HepG2 (cell line): Measurements from ENCODE around the gene ANXA5. TPM values are rescaled to one million over a fixed set of nuclear protein-coding genes. Genes with fewer than 3 reads are reported as not detected.

Source experiments
- ATAC-seq: fragments of 200-7000 bp; cut with Tn5 transposase; 3 replicates; pipeline ENCODE4 v1.9.1; 2020; ENCODE audit warnings: mild to moderate bottlenecking, moderate library complexity
- BruUV-seq: library from RNA; stranded (reverse); fragments of 400-500 nt; replicated peaks from 2 replicates; lab custom pipeline; 2021; lab: Mats Ljungman, UMichigan
- CTCF ChIA-PET: fragments of 300-600 bp; formaldehyde crosslinking; extraction: SDS; loops from one replicate; lab custom pipeline; 2021; ENCODE audit warnings: low total read pairs, inconsistent platforms, low intra/inter-chr PET ratio; lab: Yijun Ruan, JAX
- POLR2A ChIA-PET: fragments of 350-600 bp; sonication (Branson Sonifier 250); formaldehyde crosslinking; loops from one replicate; lab custom pipeline; 2020; ENCODE audit warnings: antibody characterized with exemption, inconsistent platforms; lab: Yijun Ruan, JAX
- DNase-seq: peaks from one replicate; pipeline ENCODE4 v3.0.0-alpha.2; 2015; ENCODE audit warnings: low spot score
- FAIRE-seq: peaks from 3 replicates; lab custom pipeline; 2011; peaks lifted over from hg19 to GRCh38; lab: Jason Lieb, UNC
- H2AFZ ChIP-seq: one replicate; pipeline ENCODE4 v1.6.1; 2011; ENCODE audit warnings: low read length, inconsistent platforms
- H3K27ac ChIP-seq: fragments of 300-600 bp; 3 replicates; pipeline ENCODE4 v1.8.0; 2011; ENCODE audit warnings: mixed run types, mild to moderate bottlenecking, mixed read lengths, low read length, inconsistent platforms; ENCODE audit not compliant: insufficient read depth; ENCODE audit errors: extremely low read length
- H3K27me3 ChIP-seq, 2 experiments: fragments of 200-600 bp in 1 of 2; 2 replicates in 1 of 2; 3 replicates in 1 of 2; pipeline versions ENCODE4 v1.6.0 to v1.8.0; 2011; ENCODE audit warnings: low read length in 2 of 2, mild to moderate bottlenecking in 2 of 2, moderate library complexity in 2 of 2, inconsistent platforms in 1 of 2; ENCODE audit not compliant: insufficient read depth in 2 of 2, control insufficient read depth in 1 of 2
- H3K36me3 ChIP-seq, 2 experiments: fragments of 200-600 bp in 1 of 2; replicated peaks in 1 of 2; 2 replicates in 1 of 2; 3 replicates in 1 of 2; pipeline versions ENCODE4 v1.5.1 to v1.8.0; 2011; ENCODE audit warnings: low read length in 2 of 2, inconsistent platforms in 1 of 2; ENCODE audit not compliant: insufficient read depth in 2 of 2, control insufficient read depth in 1 of 2
- H3K4me1 ChIP-seq: 2 replicates; pipeline ENCODE4 v1.5.1; 2012; ENCODE audit warnings: low read length, inconsistent platforms; ENCODE audit not compliant: insufficient read depth
- H3K4me2 ChIP-seq: 2 replicates; pipeline ENCODE4 v1.6.0; 2011; ENCODE audit warnings: low read depth, low read length, inconsistent platforms
- H3K4me3 ChIP-seq, 3 experiments: fragments of 200-600 bp in 1 of 3; sonication (generic), shearing (Covaris generic) in 1 of 3; replicated peaks in 1 of 3; 2 replicates each; pipeline ENCODE4 v1.5.1; 2011 to 2016; ENCODE audit warnings: low read length in 3 of 3, inconsistent platforms in 2 of 3, low read depth in 2 of 3, mild to moderate bottlenecking in 2 of 3, control low read depth in 1 of 3, mixed read lengths in 1 of 3; ENCODE audit not compliant: insufficient read depth in 1 of 3
- H3K79me2 ChIP-seq: one replicate; pipeline ENCODE4 v1.6.1; 2011; ENCODE audit warnings: low read length, inconsistent platforms; ENCODE audit not compliant: insufficient read depth
- H3K9ac ChIP-seq: 2 replicates; pipeline ENCODE4 v1.6.0; 2011; ENCODE audit warnings: mild to moderate bottlenecking, low read depth, low read length, inconsistent platforms; ENCODE audit not compliant: insufficient read depth
- H3K9me3 ChIP-seq: 2 replicates; pipeline ENCODE4 v1.5.1; 2012; ENCODE audit warnings: mild to moderate bottlenecking, low read length
- H4K20me1 ChIP-seq: 2 replicates; pipeline ENCODE4 v1.6.0; 2011; ENCODE audit warnings: inconsistent platforms, mild to moderate bottlenecking, low read length, moderate library complexity; ENCODE audit not compliant: insufficient read depth
- NR3C1 ChIP-seq: sonication (generic); formaldehyde crosslinking; IDR thresholded peaks from 2 replicates; pipeline ENCODE4 v1.4.0; 2020; ENCODE audit warnings: missing genetic modification reagents
- RAD21 ChIP-seq: fragments of 450-650 bp; formaldehyde crosslinking; IDR thresholded peaks from 2 replicates; pipeline ENCODE4 v1.5.0; 2020; ENCODE audit warnings: mild to moderate bottlenecking
- SMC3 ChIP-seq: IDR thresholded peaks from 2 replicates; pipeline ENCODE4 v1.6.1; 2011; ENCODE audit warnings: low read length, improper control_type of control experiment
- STAG1 ChIP-seq: sonication (generic); formaldehyde crosslinking; IDR thresholded peaks from 2 replicates; pipeline ENCODE4 v1.4.0; 2020; ENCODE audit warnings: missing genetic modification reagents
- WGBS: methylation state at CpG from one replicate; pipeline ENCODE4 v1.1.6; 2017; ENCODE audit warnings: low lambda C conversion rate; 5-methylcytosine and 5-hydroxymethylcytosine counted together
- in situ Hi-C: cut with HindIII; loops from 2 replicates; pipeline ENCODE4 v1.10.0; 2017; ENCODE audit warnings: low pct_unique_long_range_greater_than_20kb; ENCODE audit not compliant: extremely low pct_ligation_motif_present
- intact Hi-C: fragments of 100-400 bp; cut with micrococcal nuclease; formaldehyde crosslinking; loops from one replicate; pipeline ENCODE4 v1.10.0; 2022; ENCODE audit not compliant: unreplicated experiment
- polyA plus RNA-seq, 8 experiments: library from polyadenylated mRNA; depleted of rRNA in 3 of 8; stranded (reverse) in 7 of 8; unstranded in 1 of 8; fragments of >200 nt; fragmentation: Illumina TruSeq in 4 of 8; extraction: Trizol in 4 of 8; gene quantifications; 2 replicates each; pipeline versions ENCODE4 v1.2.1 to v1.2.3, GENCODE V29; 2011 to 2016; ENCODE audit warnings: low read depth in 4 of 8, missing spikeins in 1 of 8, mixed read lengths in 1 of 8; ENCODE audit not compliant: insufficient read depth in 1 of 8
- total RNA-seq, 5 experiments: library from RNA; depleted of rRNA; stranded (reverse); fragments of >200 nt; fragmentation: Illumina TruSeq; extraction: Trizol; gene quantifications; 2 replicates each; pipeline ENCODE4 v1.2.3, GENCODE V29; 2016; ENCODE audit warnings: low read depth in 1 of 5
- TF ChIP-seq, protein P1 (sequence below): sonication (generic); formaldehyde crosslinking; IDR thresholded peaks from 2 replicates; pipeline ENCODE4 v1.8.0; 2022; ENCODE audit warnings: mild to moderate bottlenecking, missing genetic modification reagents, moderate library complexity
- TF ChIP-seq, protein P2 (sequence below), 2 experiments: sonication (generic) in 1 of 2; formaldehyde crosslinking in 1 of 2; IDR thresholded peaks; 2 replicates each; pipeline versions ENCODE4 v1.4.0 to v1.6.1; 2018 to 2020; ENCODE audit warnings: missing genetic modification reagents in 2 of 2, borderline replicate concordance in 1 of 2, low read depth in 1 of 2, mild to moderate bottlenecking in 1 of 2, missing biosample characterization in 1 of 2
- TF ChIP-seq, protein P3 (sequence below), 2 experiments: fragments of 450-650 bp in 1 of 2; sonication (generic) in 1 of 2; formaldehyde crosslinking in 1 of 2; IDR thresholded peaks; 2 replicates each; pipeline versions ENCODE4 v1.6.1 to v1.8.0; 2016 to 2022; ENCODE audit warnings: antibody characterized with exemption in 1 of 2, mild to moderate bottlenecking in 1 of 2, missing genetic modification reagents in 1 of 2
- TF ChIP-seq, protein P4 (sequence below): sonication (generic); formaldehyde crosslinking; IDR thresholded peaks from 2 replicates; pipeline ENCODE4 v1.5.0; 2020; ENCODE audit warnings: mild to moderate bottlenecking, missing genetic modification reagents, moderate library complexity

The ANXA5 gene
- total and polyA plus RNA-seq, 2 of the 13 experiments (the other 11 are each of a cell fraction or from before 2014, with no cell fraction given) = 209 to 342 TPM

DNA sequence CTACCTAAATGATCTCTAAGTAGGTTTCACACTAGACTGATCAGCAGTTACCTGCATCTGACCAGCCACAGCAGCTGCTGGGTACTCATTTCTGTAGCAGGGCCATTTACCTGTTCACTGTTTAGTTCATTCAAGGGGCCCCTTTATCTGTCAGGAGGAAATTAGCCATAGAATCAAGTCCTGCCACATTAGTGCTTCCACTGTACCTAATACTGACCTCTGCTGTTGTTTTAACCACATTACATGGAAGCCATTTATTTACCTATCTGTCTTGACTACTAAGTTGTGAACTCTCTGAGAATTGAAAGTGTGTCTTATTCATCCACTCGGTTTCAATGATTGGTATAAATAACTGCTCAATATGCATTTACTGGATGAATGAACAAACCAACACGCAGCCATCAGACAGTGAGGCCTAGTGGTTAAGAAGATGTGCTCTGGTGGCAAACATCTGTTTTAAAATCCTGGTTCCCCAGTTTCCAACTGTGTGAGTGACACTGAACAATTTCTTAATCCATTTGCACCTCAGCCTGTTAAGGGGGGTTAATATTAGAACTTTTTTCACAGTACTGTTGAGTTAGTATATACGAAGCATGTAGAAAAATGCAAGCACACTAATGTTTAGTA is 30.0 kb upstream of the ANXA5 start:
- peak; percentile 74 for FAIRE-seq
- TF ChIP-seq, protein P1, sequence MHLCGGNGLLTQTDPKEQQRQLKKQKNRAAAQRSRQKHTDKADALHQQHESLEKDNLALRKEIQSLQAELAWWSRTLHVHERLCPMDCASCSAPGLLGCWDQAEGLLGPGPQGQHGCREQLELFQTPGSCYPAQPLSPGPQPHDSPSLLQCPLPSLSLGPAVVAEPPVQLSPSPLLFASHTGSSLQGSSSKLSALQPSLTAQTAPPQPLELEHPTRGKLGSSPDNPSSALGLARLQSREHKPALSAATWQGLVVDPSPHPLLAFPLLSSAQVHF = no peak
- TF ChIP-seq RAD21 (CRISPR knock-in tag) (0 out of 2 replicates have a peak, but pooled peaks have one; percentile 34), NR3C1 (CRISPR knock-in tag) (no peak), SMC3 (peak; percentile 85), STAG1 (CRISPR knock-in tag) (peak; percentile 71)
- TF ChIP-seq, protein P2, sequence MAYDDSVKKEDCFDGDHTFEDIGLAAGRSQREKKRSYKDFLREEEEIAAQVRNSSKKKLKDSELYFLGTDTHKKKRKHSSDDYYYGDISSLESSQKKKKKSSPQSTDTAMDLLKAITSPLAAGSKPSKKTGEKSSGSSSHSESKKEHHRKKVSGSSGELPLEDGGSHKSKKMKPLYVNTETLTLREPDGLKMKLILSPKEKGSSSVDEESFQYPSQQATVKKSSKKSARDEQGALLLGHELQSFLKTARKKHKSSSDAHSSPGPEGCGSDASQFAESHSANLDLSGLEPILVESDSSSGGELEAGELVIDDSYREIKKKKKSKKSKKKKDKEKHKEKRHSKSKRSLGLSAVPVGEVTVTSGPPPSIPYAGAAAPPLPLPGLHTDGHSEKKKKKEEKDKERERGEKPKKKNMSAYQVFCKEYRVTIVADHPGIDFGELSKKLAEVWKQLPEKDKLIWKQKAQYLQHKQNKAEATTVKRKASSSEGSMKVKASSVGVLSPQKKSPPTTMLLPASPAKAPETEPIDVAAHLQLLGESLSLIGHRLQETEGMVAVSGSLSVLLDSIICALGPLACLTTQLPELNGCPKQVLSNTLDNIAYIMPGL (CRISPR knock-in tag; IDR thresholded peaks at IDR 0.05; ENCODE audit: borderline replicate concordance in 1 of 2, low read depth in 1 of 2) = 0 out of 4 replicates have a peak, but pooled peaks of 1 of the 2 experiments have one; percentile 19
- TF ChIP-seq, protein P3, sequence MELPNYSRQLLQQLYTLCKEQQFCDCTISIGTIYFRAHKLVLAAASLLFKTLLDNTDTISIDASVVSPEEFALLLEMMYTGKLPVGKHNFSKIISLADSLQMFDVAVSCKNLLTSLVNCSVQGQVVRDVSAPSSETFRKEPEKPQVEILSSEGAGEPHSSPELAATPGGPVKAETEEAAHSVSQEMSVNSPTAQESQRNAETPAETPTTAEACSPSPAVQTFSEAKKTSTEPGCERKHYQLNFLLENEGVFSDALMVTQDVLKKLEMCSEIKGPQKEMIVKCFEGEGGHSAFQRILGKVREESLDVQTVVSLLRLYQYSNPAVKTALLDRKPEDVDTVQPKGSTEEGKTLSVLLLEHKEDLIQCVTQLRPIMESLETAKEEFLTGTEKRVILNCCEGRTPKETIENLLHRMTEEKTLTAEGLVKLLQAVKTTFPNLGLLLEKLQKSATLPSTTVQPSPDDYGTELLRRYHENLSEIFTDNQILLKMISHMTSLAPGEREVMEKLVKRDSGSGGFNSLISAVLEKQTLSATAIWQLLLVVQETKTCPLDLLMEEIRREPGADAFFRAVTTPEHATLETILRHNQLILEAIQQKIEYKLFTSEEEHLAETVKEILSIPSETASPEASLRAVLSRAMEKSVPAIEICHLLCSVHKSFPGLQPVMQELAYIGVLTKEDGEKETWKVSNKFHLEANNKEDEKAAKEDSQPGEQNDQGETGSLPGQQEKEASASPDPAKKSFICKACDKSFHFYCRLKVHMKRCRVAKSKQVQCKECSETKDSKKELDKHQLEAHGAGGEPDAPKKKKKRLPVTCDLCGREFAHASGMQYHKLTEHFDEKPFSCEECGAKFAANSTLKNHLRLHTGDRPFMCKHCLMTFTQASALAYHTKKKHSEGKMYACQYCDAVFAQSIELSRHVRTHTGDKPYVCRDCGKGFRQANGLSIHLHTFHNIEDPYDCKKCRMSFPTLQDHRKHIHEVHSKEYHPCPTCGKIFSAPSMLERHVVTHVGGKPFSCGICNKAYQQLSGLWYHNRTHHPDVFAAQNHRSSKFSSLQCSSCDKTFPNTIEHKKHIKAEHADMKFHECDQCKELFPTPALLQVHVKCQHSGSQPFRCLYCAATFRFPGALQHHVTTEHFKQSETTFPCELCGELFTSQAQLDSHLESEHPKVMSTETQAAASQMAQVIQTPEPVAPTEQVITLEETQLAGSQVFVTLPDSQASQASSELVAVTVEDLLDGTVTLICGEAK (IDR thresholded peaks at IDR 0.05) = no peak
- TF ChIP-seq, protein P3 (CRISPR knock-in tag; IDR thresholded peaks at IDR 0.05) = no peak
- TF ChIP-seq, protein P4, sequence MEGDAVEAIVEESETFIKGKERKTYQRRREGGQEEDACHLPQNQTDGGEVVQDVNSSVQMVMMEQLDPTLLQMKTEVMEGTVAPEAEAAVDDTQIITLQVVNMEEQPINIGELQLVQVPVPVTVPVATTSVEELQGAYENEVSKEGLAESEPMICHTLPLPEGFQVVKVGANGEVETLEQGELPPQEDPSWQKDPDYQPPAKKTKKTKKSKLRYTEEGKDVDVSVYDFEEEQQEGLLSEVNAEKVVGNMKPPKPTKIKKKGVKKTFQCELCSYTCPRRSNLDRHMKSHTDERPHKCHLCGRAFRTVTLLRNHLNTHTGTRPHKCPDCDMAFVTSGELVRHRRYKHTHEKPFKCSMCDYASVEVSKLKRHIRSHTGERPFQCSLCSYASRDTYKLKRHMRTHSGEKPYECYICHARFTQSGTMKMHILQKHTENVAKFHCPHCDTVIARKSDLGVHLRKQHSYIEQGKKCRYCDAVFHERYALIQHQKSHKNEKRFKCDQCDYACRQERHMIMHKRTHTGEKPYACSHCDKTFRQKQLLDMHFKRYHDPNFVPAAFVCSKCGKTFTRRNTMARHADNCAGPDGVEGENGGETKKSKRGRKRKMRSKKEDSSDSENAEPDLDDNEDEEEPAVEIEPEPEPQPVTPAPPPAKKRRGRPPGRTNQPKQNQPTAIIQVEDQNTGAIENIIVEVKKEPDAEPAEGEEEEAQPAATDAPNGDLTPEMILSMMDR (CRISPR knock-in tag) = peak; percentile 76
- Histone ChIP-seq H3K27ac (no peak overlapping the region), H3K9me3 (no peaks in the 10 kb centered on the region), H3K4me3 (no peak overlapping the region), H3K79me2 (no peaks in the 10 kb centered on the region), H3K4me2 (no peak overlapping the region), H3K36me3 (no peaks in the 10 kb centered on the region), H4K20me1 (no peaks in the 10 kb centered on the region), H3K27me3 (peaks cover 0 to 4% of the 10 kb centered on the region in 2 experiments; a peak in 2 of 5 replicates), H3K9ac (no peak overlapping the region), H3K4me1 (no peaks in the 10 kb centered on the region), H2AFZ (no peak overlapping the region)
- CTCF ChIA-PET = interaction anchor here (0.9 to 1.4 kb wide), 4 partner anchors 14 to 242 kb away, joined by 3 to 7 read pairs (median 4); partner anchors contain the start of gene ANXA5
- 25% methylated on average over 3 of the region's 3 CpGs for WGBS
- peak; percentile 64 for DNase-seq
- in situ Hi-C loops (loop anchor here (10.0 kb wide), 1 partner anchor 52 kb away; no protein-coding TSS in a partner anchor), intact Hi-C loops (loop anchor here (1.0 to 5.0 kb wide), 5 partner anchors 15 to 264 kb away; no protein-coding TSS in a partner anchor)
- POLR2A ChIA-PET = no interaction called here
- peak; percentile 92 for ATAC-seq
- BruUV-seq = no TSS peak
